Thyroid gland (tissue), 4 donors: Measurements from ENCODE around the gene SESN1. TPM values are rescaled to one million over a fixed set of nuclear protein-coding genes. Genes with fewer than 3 reads are reported as not detected.
"Not testable (repeated sequence)": the region's sequence is repeated elsewhere in the genome, so short reads cannot be mapped to it uniquely, and the experiment has no call there.

Experiments used
- DNase-seq, 2 donors: peaks; one replicate each; pipeline ENCODE4 v3.0.0-alpha.2; 2019
- H3K27ac ChIP-seq, 3 donors: fragments of 200-600 bp; sonication (generic); 1 replicate in 2 of 3; 2 replicates in 1 of 3; pipeline ENCODE4 v1.5.1; 2016 to 2019; ENCODE audit warnings: mild to moderate bottlenecking in 1 of 3, moderate library complexity in 1 of 3
- H3K27me3 ChIP-seq: fragments of 200-600 bp; sonication (generic); one replicate; pipeline ENCODE4 v1.5.1; 2019
- H3K36me3 ChIP-seq, 2 donors: fragments of 200-600 bp; sonication (generic); one replicate each; pipeline ENCODE4 v1.5.1; 2016 to 2019
- H3K4me1 ChIP-seq, 2 donors: fragments of 200-600 bp; sonication (generic); one replicate each; pipeline ENCODE4 v1.5.1; 2017 to 2019
- H3K4me3 ChIP-seq, 3 donors: fragments of 200-600 bp; sonication (generic); replicated peaks in 1 of 3; 1 replicate in 2 of 3; 2 replicates in 1 of 3; pipeline ENCODE4 v1.5.1; 2016; ENCODE audit warnings: mild to moderate bottlenecking in 1 of 3
- H3K9me3 ChIP-seq: fragments of 200-600 bp; sonication (generic); one replicate; pipeline ENCODE4 v1.5.1; 2017
- POLR2A ChIP-seq, 2 donors: fragments of 450-650 bp; IDR thresholded peaks; one replicate each; pipeline ENCODE4 v1.6.1; 2017; ENCODE audit warnings: antibody characterized with exemption in 2 of 2, mild to moderate bottlenecking in 2 of 2, moderate library complexity in 1 of 2
- WGBS, 2 donors: methylation state at CpG; one replicate each; pipeline ENCODE4 v1.1.5; 2017; 5-methylcytosine and 5-hydroxymethylcytosine counted together
- intact Hi-C: fragments of 100-400 bp; cut with DNase I; formaldehyde crosslinking; loops from one replicate; pipeline ENCODE4 v1.15.1; 2023
- total RNA-seq, 4 donors: library from RNA; depleted of rRNA; stranded (reverse); fragments of >200 nt; gene quantifications; one replicate each; pipeline ENCODE4 v1.2.3, GENCODE V29; 2016
- TF ChIP-seq, protein P1 (sequence below), 6 experiments: fragments of 200-600 bp in 3 of 6; fragments of 450-650 bp in 3 of 6; sonication (generic) in 3 of 6; IDR thresholded peaks; one replicate each; pipeline ENCODE4 v1.5.1; 2016 to 2019; ENCODE audit warnings: antibody characterized with exemption in 6 of 6, mild to moderate bottlenecking in 2 of 6, inconsistent platforms in 1 of 6, moderate library complexity in 1 of 6

SESN1 gene
- total RNA-seq, 4 donors from 2014 or later: 43.8 to 68.1 (median 58.1) TPM

DNA sequence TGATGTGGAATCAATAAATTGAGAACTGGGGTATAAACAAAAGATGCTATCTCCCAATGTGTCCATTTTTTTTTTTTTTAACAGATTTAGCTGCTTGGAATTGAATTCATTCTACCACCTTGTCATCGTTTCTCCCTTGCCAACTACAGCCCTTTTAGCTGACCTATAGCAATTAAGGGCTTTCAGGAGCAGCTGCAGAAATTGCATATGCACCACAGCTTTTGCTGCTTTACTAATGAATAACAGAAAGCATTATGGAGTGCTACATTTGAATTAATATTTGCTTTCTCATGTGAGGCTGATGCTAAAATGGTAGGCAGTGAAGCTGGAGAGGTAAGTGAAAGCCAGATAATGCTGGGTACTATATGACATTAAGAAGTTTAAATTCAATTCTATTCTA is 5.7 kb downstream of the SESN1 start:
- WGBS, 2 donors: 90 to 91% methylated on average over 1 of the region's 1 CpG
- H3K4me3 ChIP-seq: no peak overlapping the region
- no peak overlapping the region for H3K27ac ChIP-seq
- intact Hi-C loops: no loop called here
- H3K9me3 ChIP-seq: no peaks in the 10 kb centered on the region
- TF ChIP-seq POLR2A (IDR thresholded peaks at IDR 0.05): no peak
- TF ChIP-seq, protein P1, sequence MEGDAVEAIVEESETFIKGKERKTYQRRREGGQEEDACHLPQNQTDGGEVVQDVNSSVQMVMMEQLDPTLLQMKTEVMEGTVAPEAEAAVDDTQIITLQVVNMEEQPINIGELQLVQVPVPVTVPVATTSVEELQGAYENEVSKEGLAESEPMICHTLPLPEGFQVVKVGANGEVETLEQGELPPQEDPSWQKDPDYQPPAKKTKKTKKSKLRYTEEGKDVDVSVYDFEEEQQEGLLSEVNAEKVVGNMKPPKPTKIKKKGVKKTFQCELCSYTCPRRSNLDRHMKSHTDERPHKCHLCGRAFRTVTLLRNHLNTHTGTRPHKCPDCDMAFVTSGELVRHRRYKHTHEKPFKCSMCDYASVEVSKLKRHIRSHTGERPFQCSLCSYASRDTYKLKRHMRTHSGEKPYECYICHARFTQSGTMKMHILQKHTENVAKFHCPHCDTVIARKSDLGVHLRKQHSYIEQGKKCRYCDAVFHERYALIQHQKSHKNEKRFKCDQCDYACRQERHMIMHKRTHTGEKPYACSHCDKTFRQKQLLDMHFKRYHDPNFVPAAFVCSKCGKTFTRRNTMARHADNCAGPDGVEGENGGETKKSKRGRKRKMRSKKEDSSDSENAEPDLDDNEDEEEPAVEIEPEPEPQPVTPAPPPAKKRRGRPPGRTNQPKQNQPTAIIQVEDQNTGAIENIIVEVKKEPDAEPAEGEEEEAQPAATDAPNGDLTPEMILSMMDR (IDR thresholded peaks at IDR 0.05): no peak
- H3K27me3 ChIP-seq: no peaks in the 10 kb centered on the region
- DNase-seq: no peak
- peaks cover 16 to 23% of the 10 kb centered on the region in 2 donors for H3K4me1 ChIP-seq
- H3K36me3 ChIP-seq: no peaks in the 10 kb centered on the region

DNA sequence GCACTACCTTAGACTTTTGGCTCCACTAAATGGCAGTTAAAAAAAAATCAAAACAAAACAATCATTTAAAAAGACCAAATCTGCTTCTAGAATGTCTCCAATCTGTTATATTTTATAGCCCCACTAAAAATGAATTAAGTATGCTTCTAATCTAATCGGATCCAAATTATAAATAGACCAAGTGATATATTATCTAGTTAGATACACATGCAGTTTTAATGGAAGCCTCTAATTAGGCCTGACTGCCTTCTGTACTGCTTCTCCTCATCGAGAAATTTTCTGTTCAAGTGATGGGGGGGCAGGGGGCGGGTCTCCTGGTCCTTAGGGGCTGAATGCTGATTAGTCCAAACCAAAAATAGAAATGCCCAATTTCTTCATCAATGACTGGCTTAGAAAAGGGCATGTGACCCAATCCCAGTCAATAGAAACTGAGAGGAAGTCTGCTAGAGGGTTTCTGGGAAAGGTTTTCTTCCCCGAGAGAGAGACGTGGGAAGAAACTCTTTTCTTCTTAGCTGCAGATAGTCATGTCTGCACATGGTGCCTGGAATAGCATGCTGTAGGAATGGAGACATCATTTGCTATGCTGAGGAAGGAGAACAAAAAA is 6.9 kb downstream of the SESN1 start:
- WGBS, 2 donors: 70 to 75% methylated on average over 5 of the region's 5 CpGs
- no peak overlapping the region for H3K4me3 ChIP-seq
- no peaks in the 10 kb centered on the region for H3K27me3 ChIP-seq
- peaks cover 9 to 23% of the 10 kb centered on the region in 2 donors for H3K4me1 ChIP-seq
- TF ChIP-seq, protein P1 (IDR thresholded peaks at IDR 0.05): no peak
- no peaks in the 10 kb centered on the region for H3K36me3 ChIP-seq
- DNase-seq: no peak
- intact Hi-C loops: no loop called here
- no peaks in the 10 kb centered on the region for H3K9me3 ChIP-seq
- H3K27ac ChIP-seq: no peak overlapping the region

DNA sequence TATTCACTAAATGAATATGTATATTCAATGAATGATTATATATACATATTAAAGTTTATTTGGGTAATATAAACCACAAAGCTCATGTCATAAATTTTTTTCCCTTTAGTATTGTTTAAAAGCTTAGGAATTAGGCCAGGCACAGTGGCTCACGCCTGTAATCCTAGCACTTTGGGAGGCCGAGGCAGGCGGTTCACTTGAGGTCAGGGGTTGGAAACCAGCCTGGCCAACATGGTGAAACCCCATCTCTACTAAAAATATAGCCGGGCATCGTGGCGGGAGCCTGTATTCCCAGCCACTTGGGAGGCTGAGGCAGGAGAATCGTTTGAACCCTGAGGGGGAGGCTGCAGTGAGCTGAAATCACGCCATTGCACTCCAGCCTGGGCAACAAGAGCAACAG is 10.5 kb downstream of the SESN1 start:
- H3K36me3 ChIP-seq, H3K4me3 ChIP-seq, intact Hi-C loops, H3K27me3 ChIP-seq, H3K27ac ChIP-seq, H3K9me3 ChIP-seq, DNase-seq: not testable (repeated sequence)
- peaks cover 0 to 23% of the 10 kb centered on the region in 2 donors for H3K4me1 ChIP-seq
- 93 to 95% methylated on average over 8 of the region's 8 CpGs for WGBS, 2 donors

DNA sequence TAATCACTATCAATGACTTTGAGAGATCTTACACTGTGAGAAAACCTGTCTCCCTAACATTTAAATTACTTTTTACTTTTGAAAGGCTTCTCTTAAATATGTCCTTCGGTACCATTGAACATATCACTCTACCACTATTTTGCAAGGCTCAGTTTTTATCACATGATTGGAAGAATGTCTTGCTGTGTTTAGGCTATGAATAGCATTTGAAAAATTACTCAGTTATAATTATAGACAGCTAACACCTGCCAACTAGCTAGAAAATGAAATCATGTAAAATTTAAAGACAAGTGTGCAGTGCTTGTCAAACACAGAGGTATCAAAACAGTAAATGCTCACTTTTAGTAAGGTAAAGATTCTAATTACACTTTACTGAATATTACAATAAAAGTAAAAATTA is 11.0 kb downstream of the SESN1 start:
- 93 to 95% methylated on average over 1 of the region's 1 CpG for WGBS, 2 donors
- Histone ChIP-seq H3K4me3 (no peak overlapping the region), H3K27me3 (no peaks in the 10 kb centered on the region), H3K4me1 (peaks cover 0 to 20% of the 10 kb centered on the region in 2 donors), H3K36me3 (no peaks in the 10 kb centered on the region), H3K27ac (no peak overlapping the region), H3K9me3 (no peaks in the 10 kb centered on the region)
- intact Hi-C loops: no loop called here
- TF ChIP-seq, protein P1 (IDR thresholded peaks at IDR 0.05): no peak
- no peak for TF ChIP-seq POLR2A (IDR thresholded peaks at IDR 0.05)
- DNase-seq: no peak

DNA sequence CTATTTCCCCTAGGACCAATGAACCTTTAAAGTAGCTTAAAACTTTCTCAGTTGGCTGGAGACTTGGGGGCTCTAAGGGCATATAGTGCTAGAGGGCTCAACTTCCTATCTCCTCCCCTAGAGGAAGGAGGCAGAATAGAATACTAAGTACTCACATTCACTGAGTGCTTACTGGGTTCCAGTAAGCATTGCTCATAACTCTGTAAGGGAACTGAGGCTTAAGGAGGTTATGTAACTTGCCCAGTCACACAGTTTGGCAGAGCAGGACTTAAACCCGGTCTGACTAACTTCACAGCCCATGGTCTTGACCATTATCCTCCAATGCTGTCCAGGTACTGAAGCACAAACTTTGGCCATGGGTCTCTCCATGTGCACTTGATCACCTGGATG is 12.5 kb downstream of the SESN1 start:
- WGBS, 2 donors: 73 to 100% methylated on average over 1 of the region's 1 CpG
- peaks cover 0 to 20% of the 10 kb centered on the region in 2 donors for H3K4me1 ChIP-seq
- DNase-seq: no peak
- H3K27me3 ChIP-seq: no peaks in the 10 kb centered on the region
- intact Hi-C loops: no loop called here
- H3K9me3 ChIP-seq: no peaks in the 10 kb centered on the region
- H3K36me3 ChIP-seq: no peaks in the 10 kb centered on the region
- H3K4me3 ChIP-seq: no peak overlapping the region
- H3K27ac ChIP-seq: no peak overlapping the region
- no peak for TF ChIP-seq POLR2A (IDR thresholded peaks at IDR 0.05)
- TF ChIP-seq, protein P1 (IDR thresholded peaks at IDR 0.05): no peak
